NT2/D1 (cell line): ENCODE results near the gene TSPAN1.
"Not testable (repeated sequence)": the region's sequence is repeated elsewhere in the genome, so short reads cannot be mapped to it uniquely, and the experiment has no call there.

Source experiments
- DNase-seq: peaks from one replicate; pipeline ENCODE4 v3.0.0-alpha.2; 2011; ENCODE audit warnings: low read depth, low spot score
- H3K27me3 ChIP-seq: 2 replicates; pipeline ENCODE4 v1.6.0; 2011; ENCODE audit warnings: mild to moderate bottlenecking; ENCODE audit not compliant: insufficient read length, insufficient read depth
- H3K36me3 ChIP-seq: 2 replicates; pipeline ENCODE4 v1.6.1; 2011; ENCODE audit warnings: mild to moderate bottlenecking, low read length, mixed read lengths; ENCODE audit not compliant: insufficient read depth, insufficient read length
- H3K4me1 ChIP-seq: 2 replicates; pipeline ENCODE4 v1.5.1; 2011; ENCODE audit not compliant: insufficient read depth, insufficient read length
- H3K4me3 ChIP-seq: 2 replicates; pipeline ENCODE4 v1.5.1; 2011; ENCODE audit warnings: low read depth; ENCODE audit not compliant: insufficient read length
- H3K9ac ChIP-seq: 2 replicates; pipeline ENCODE4 v1.6.0; 2011; ENCODE audit warnings: low read depth; ENCODE audit not compliant: insufficient read length
- H3K9me3 ChIP-seq: 2 replicates; pipeline ENCODE4 v1.5.1; 2011; ENCODE audit warnings: mild to moderate bottlenecking, low read length; ENCODE audit not compliant: insufficient read depth
- SUZ12 ChIP-seq: IDR thresholded peaks from 2 replicates; pipeline ENCODE4 v1.6.1; 2011; ENCODE audit not compliant: insufficient read length, insufficient read depth; ENCODE audit errors: extremely low read depth
- YY1 ChIP-seq: IDR thresholded peaks from 2 replicates; pipeline ENCODE4 v1.6.1; 2011; ENCODE audit not compliant: insufficient read length, insufficient read depth
- ZNF274 ChIP-seq: IDR thresholded peaks from 2 replicates; pipeline ENCODE4 v1.6.1; 2011; ENCODE audit warnings: mild to moderate bottlenecking, low read depth, low read length

The TSPAN1 gene

DNA sequence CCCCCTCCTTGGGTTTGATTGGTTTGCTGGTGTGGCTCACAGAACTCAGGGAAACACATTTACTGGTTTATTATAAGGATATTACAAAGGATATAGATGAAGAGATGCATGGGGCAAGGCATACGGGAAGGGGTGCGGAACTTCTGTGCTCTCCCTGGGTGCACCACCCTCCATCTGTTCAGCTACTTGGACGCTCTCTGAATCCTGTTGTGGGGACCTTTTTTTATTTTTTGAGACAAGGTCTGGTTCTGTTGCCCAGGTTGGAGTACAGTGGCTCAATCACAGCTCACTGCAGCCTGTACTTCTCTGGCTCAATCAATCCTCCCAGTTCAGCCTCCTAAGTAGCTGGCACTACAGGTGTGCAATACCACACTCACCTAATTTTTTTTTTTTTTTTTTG is 35.7 kb downstream of the TSPAN1 start:
- no peak overlapping the region for H3K9ac ChIP-seq
- peaks cover 5% of the 10 kb centered on the region for H3K4me1 ChIP-seq
- H3K9me3 ChIP-seq, result no peaks in the 10 kb centered on the region
- no peak for DNase-seq
- TF ChIP-seq SUZ12 (no peak), YY1 (no peak)
- no peaks in the 10 kb centered on the region for H3K36me3 ChIP-seq
- no peak overlapping the region for H3K4me3 ChIP-seq
- no peaks in the 10 kb centered on the region for H3K27me3 ChIP-seq

GRCh38 chr1:46211051-46211450 is 36.2 kb downstream of the TSPAN1 start:
- Histone ChIP-seq H3K9ac (no peak overlapping the region), H3K4me1 (peaks cover under 1% of the 10 kb centered on the region), H3K27me3 (no peaks in the 10 kb centered on the region), H3K4me3 (no peak overlapping the region), H3K36me3 (no peaks in the 10 kb centered on the region), H3K9me3 (no peaks in the 10 kb centered on the region)
- TF ChIP-seq SUZ12 (no peak), YY1 (no peak)
- DNase-seq, result no peak

DNA sequence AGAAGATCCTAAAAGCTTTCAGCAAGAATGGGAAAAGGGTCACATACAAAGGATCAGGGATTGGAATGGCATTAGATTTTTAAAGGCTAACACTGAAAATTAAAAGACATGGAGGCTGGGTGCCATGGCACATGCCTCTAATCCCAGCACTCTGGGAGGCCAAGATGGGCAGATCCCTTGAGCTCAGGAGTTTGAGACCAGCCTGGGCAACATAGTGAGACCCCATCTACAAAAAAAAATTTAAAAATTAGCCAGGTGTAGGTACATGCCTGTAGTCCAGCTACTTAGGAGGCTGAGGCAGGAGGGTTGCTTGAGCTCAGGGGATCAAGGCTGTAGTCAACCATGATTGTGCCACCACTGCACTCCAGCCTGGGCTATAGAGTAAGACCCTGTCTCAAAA is 40.6 kb downstream of the TSPAN1 start:
- H3K9me3 ChIP-seq, result no peaks in the 10 kb centered on the region
- no peak for DNase-seq
- H3K4me3 ChIP-seq, result no peak overlapping the region
- H3K4me1 ChIP-seq, result peaks cover 3% of the 10 kb centered on the region
- no peaks in the 10 kb centered on the region for H3K36me3 ChIP-seq
- TF ChIP-seq SUZ12, result no peak
- TF ChIP-seq ZNF274, result no peak
- no peak for TF ChIP-seq YY1
- H3K27me3 ChIP-seq, result no peaks in the 10 kb centered on the region
- no peak overlapping the region for H3K9ac ChIP-seq

GRCh38 chr1:46218443-46218842 is 43.6 kb downstream of the TSPAN1 start:
- Histone ChIP-seq H3K27me3 (no peaks in the 10 kb centered on the region), H3K9ac (no peak overlapping the region), H3K4me3 (no peak overlapping the region), H3K4me1 (peaks cover 18% of the 10 kb centered on the region), H3K9me3 (no peaks in the 10 kb centered on the region), H3K36me3 (no peaks in the 10 kb centered on the region)
- no peak for DNase-seq
- TF ChIP-seq ZNF274, result no peak
- TF ChIP-seq SUZ12, result no peak

GRCh38 chr1:46219551-46220520 is 44.9 kb downstream of the TSPAN1 start:
- peaks cover 28% of the 10 kb centered on the region for H3K4me1 ChIP-seq
- no peak for TF ChIP-seq ZNF274
- TF ChIP-seq SUZ12, result no peak
- no peak for TF ChIP-seq YY1
- H3K36me3 ChIP-seq, result no peaks in the 10 kb centered on the region
- DNase-seq, result no peak
- no peak overlapping the region for H3K4me3 ChIP-seq
- no peak overlapping the region for H3K9ac ChIP-seq
- no peaks in the 10 kb centered on the region for H3K9me3 ChIP-seq
- H3K27me3 ChIP-seq, result no peaks in the 10 kb centered on the region

DNA sequence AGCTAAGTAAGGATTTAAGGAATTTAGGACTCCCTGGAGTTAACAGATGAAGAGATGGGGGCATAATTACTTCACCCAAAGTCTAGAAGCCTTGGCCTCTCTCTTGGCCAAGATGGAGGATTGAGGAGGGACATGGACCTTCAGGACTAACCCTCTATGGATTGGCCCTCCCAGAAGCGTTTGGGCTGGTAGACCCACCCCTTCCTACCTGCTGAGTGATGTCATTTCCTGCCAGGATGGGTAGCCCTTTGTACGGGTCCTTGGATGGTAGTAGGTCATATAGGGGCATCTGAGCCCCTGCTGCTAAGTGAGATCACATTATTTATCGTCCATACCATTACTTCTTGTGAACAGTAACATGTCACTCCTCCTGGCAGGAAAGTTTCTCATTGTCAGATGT is 45.9 kb downstream of the TSPAN1 start:
- DNase-seq, result no peak
- H3K27me3 ChIP-seq, result no peaks in the 10 kb centered on the region
- H3K9ac ChIP-seq, result no peak overlapping the region
- TF ChIP-seq SUZ12 (no peak), ZNF274 (no peak), YY1 (no peak)
- H3K36me3 ChIP-seq, result no peaks in the 10 kb centered on the region
- H3K4me1 ChIP-seq, result peaks cover 30% of the 10 kb centered on the region
- H3K9me3 ChIP-seq, result no peaks in the 10 kb centered on the region
- no peak overlapping the region for H3K4me3 ChIP-seq

GRCh38 chr1:46221749-46222148 is 46.9 kb downstream of the TSPAN1 start:
- Histone ChIP-seq H3K4me3 (no peak overlapping the region), H3K9me3 (no peaks in the 10 kb centered on the region), H3K36me3 (no peaks in the 10 kb centered on the region), H3K27me3 (no peaks in the 10 kb centered on the region), H3K9ac (peak overlapping the region; percentile 46), H3K4me1 (peaks cover 30% of the 10 kb centered on the region)
- DNase-seq, result peak; percentile 56
- TF ChIP-seq ZNF274 (no peak), SUZ12 (no peak), YY1 (peak; percentile 13)

GRCh38 chr1:46223055-46223454 is 48.2 kb downstream of the TSPAN1 start:
- Histone ChIP-seq H3K4me1 (peaks cover 30% of the 10 kb centered on the region), H3K9ac (peak overlapping the region; percentile 23)
- not testable (repeated sequence) for H3K4me3 ChIP-seq, H3K9me3 ChIP-seq, H3K36me3 ChIP-seq, H3K27me3 ChIP-seq, DNase-seq
